Large intestine (tissue), 3 donors: ENCODE measurements around the gene TF. TPM values are rescaled to one million over a fixed set of nuclear protein-coding genes. Genes with fewer than 3 reads are reported as not detected.

ENCODE experiments used
- DNase-seq, 2 donors: peaks; one replicate each; pipeline versions ENCODE4 v3.0.0 to v3.0.0-alpha.2; 2013
- H3K27ac ChIP-seq: one replicate; pipeline ENCODE4 v1.5.1; 2013; ENCODE audit warnings: low read length
- H3K27me3 ChIP-seq: 2 replicates; pipeline ENCODE4 v1.6.1; 2013; ENCODE audit warnings: low read length; ENCODE audit not compliant: control insufficient read depth, insufficient read depth
- H3K36me3 ChIP-seq: 2 replicates; pipeline ENCODE4 v1.6.1; 2013; ENCODE audit warnings: low read length; ENCODE audit not compliant: control insufficient read depth, insufficient read depth
- H3K4me1 ChIP-seq: one replicate; pipeline ENCODE4 v1.6.1; 2013; ENCODE audit warnings: low read length; ENCODE audit not compliant: control insufficient read depth, insufficient read depth
- H3K4me3 ChIP-seq: one replicate; pipeline ENCODE4 v1.5.1; 2013; ENCODE audit warnings: low read length
- H3K9me3 ChIP-seq: one replicate; pipeline ENCODE4 v1.6.1; 2013; ENCODE audit warnings: mild to moderate bottlenecking, low read depth, low read length, moderate library complexity; ENCODE audit not compliant: control insufficient read depth
- WGBS: methylation state at CpG from one replicate; pipeline ENCODE4 v1.1.5; 2013; ENCODE audit warnings: low lambda C conversion rate; ENCODE audit not compliant: insufficient coverage; 5-methylcytosine and 5-hydroxymethylcytosine counted together
- polyA plus RNA-seq: library from polyadenylated mRNA; unstranded; fragments of 120-200 nt; gene quantifications from one replicate; pipeline ENCODE4 v1.2.1, GENCODE V29; 2013

TF gene
- polyA plus RNA-seq, 1 donor: 22.5 TPM

- no peak for DNase-seq
- H3K4me3 ChIP-seq: no peak overlapping the region
- WGBS: 80% methylated on average over 1 of the region's 20 CpGs
- no peaks in the 10 kb centered on the region for H3K9me3 ChIP-seq
- no peaks in the 10 kb centered on the region for H3K4me1 ChIP-seq
- H3K27ac ChIP-seq: no peak overlapping the region
- no peaks in the 10 kb centered on the region for H3K36me3 ChIP-seq
- no peaks in the 10 kb centered on the region for H3K27me3 ChIP-seq
Measured at GRCh38 chr3:133756716-133757694, 10.8 kb downstream of the TF start.

- no peaks in the 10 kb centered on the region for H3K36me3 ChIP-seq
- no peak for DNase-seq
- H3K4me3 ChIP-seq: no peak overlapping the region
- no peaks in the 10 kb centered on the region for H3K27me3 ChIP-seq
- H3K4me1 ChIP-seq: no peaks in the 10 kb centered on the region
- H3K27ac ChIP-seq: no peak overlapping the region
- WGBS: 100% methylated on average over 1 of the region's 6 CpGs
- H3K9me3 ChIP-seq: no peaks in the 10 kb centered on the region
Measured at GRCh38 chr3:133757701-133758567, 11.7 kb downstream of the TF start.

GRCh38 chr3:133758568-133758928, 12.4 kb downstream of the TF start:
- H3K4me1 ChIP-seq: no peaks in the 10 kb centered on the region
- H3K9me3 ChIP-seq: no peaks in the 10 kb centered on the region
- no peaks in the 10 kb centered on the region for H3K27me3 ChIP-seq
- DNase-seq: no peak
- H3K4me3 ChIP-seq: no peak overlapping the region
- H3K27ac ChIP-seq: no peak overlapping the region
- no CpG with 5 or more reads among the region's 1 CpG for WGBS
- no peaks in the 10 kb centered on the region for H3K36me3 ChIP-seq

- 100% methylated on average over 2 of the region's 9 CpGs for WGBS
- H3K36me3 ChIP-seq: no peaks in the 10 kb centered on the region
- no peaks in the 10 kb centered on the region for H3K27me3 ChIP-seq
- no peak for DNase-seq
- no peaks in the 10 kb centered on the region for H3K4me1 ChIP-seq
- H3K4me3 ChIP-seq: no peak overlapping the region
- H3K27ac ChIP-seq: no peak overlapping the region
- no peaks in the 10 kb centered on the region for H3K9me3 ChIP-seq
Measured at GRCh38 chr3:133758964-133759739, 13.0 kb downstream of the TF start.

- no peak overlapping the region for H3K4me3 ChIP-seq
- no peaks in the 10 kb centered on the region for H3K36me3 ChIP-seq
- H3K9me3 ChIP-seq: no peaks in the 10 kb centered on the region
- no peaks in the 10 kb centered on the region for H3K4me1 ChIP-seq
- no CpG with 5 or more reads among the region's 2 CpGs for WGBS
- H3K27ac ChIP-seq: no peak overlapping the region
- no peaks in the 10 kb centered on the region for H3K27me3 ChIP-seq
- no peak for DNase-seq
Measured at GRCh38 chr3:133759740-133760305, 13.6 kb downstream of the TF start.

GRCh38 chr3:133760916-133761315, 14.7 kb downstream of the TF start:
- Histone ChIP-seq H3K4me3 (no peak overlapping the region), H3K36me3 (no peaks in the 10 kb centered on the region), H3K27ac (no peak overlapping the region), H3K9me3 (no peaks in the 10 kb centered on the region), H3K4me1 (no peaks in the 10 kb centered on the region), H3K27me3 (no peaks in the 10 kb centered on the region)
- DNase-seq: no peak
- WGBS: no CpG with 5 or more reads among the region's 2 CpGs

DNA sequence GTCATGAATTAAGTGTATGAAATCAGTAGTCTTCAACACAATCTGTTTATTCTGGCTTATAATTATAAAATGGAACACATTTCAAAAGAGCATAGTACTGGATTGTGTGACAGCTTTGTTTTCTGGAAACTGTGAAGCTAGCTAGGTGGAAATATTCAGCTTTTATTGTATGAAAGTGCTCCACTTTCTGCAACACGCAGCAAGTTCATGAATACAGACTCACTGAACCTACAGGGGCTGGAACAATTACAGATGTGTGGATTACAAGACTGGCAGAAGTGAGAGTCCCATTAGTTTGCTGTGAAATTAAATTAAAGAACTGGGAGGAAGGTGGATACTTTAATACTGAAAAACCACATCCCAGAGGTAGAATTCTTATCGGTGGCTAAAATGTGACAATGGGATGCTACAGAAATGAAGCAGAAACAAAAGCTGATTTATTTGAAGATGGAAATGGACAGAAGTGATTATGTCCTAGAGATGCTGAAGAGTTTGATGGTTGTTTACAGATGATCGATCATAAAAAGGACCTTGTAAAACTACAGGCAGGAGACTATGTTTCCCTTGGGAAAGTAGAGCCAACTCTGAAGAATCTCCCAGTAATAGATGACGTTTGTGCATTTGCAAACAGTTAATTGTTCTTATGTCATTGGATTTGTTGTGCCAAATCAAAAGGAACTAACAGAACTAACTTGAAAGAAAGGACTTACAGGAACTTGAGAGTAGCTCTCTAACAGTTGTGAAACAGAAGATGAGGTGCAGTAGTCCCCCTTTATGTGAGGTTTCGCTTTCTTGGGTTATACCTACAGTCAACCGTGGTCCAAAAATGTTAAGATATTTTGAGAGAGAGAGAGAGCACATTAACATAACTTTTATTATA, 15.7 kb downstream of the TF start:
- 100% methylated on average over 1 of the region's 6 CpGs for WGBS
- H3K9me3 ChIP-seq: no peaks in the 10 kb centered on the region
- H3K4me1 ChIP-seq: no peaks in the 10 kb centered on the region

DNA sequence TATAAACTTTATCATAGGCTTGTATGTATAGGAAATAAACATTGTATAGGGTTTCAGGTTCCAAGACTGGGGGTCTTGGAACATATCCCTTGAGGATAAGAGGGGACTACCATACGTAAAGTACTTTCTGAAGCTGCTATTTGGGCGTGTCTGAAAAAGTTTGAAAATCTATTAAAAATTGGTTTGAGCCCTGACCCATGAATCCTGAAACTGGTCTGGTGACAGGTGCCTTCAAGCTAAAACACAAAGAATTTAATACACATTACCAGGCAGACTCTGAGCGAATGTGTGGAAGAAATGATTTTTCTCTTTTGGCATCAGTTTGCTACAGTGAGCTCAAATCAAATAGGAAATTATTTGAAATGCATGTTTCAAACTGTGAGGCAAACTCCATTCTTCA, 16.3 kb downstream of the TF start:
- Histone ChIP-seq H3K27ac (no peak overlapping the region), H3K4me3 (no peak overlapping the region), H3K27me3 (no peaks in the 10 kb centered on the region), H3K9me3 (no peaks in the 10 kb centered on the region), H3K36me3 (no peaks in the 10 kb centered on the region), H3K4me1 (no peaks in the 10 kb centered on the region)
- 100% methylated on average over 1 of the region's 3 CpGs for WGBS
- DNase-seq: no peak

More for the DNA sequence above, 15.7 kb downstream of the TF start:
- no peaks in the 10 kb centered on the region for H3K27me3 ChIP-seq
- no peak overlapping the region for H3K4me3 ChIP-seq
- H3K27ac ChIP-seq: no peak overlapping the region
- H3K36me3 ChIP-seq: no peaks in the 10 kb centered on the region
- no peak for DNase-seq
